Bone marrow (tissue), 2 donors: ENCODE measurements around the gene RPL41.
A peak's percentile ranks its signal among the peaks of the same experiment; 100 is the strongest.
"Not testable (repeated sequence)": the region's sequence is repeated elsewhere in the genome, so short reads cannot be mapped to it uniquely, and the experiment has no call there.

Experiments
- DNase-seq, 2 donors: peaks; one replicate each; lab custom pipeline; 2025; lab: John Stamatoyannopoulos, UW

The RPL41 gene

DNA sequence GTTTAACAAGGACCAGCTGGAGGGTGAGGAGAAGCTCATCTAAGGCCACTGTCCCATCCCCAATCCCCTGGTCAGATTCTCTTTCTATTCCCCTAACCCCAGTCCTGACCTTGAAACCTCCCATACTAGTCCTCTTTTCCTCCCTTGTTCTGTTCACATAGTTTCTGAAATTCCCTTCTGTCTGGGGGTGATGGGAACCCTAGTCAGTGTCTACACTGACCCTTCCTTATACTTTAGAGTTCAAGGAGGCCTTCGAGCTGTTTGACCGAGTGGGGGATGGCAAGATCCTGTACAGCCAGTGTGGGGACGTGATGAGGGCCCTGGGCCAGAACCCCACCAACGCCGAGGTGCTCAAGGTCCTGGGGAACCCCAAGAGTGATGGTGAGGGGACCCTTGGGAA is 38.4 kb downstream of the RPL41 start:
- DNase-seq, result no peak

DNA sequence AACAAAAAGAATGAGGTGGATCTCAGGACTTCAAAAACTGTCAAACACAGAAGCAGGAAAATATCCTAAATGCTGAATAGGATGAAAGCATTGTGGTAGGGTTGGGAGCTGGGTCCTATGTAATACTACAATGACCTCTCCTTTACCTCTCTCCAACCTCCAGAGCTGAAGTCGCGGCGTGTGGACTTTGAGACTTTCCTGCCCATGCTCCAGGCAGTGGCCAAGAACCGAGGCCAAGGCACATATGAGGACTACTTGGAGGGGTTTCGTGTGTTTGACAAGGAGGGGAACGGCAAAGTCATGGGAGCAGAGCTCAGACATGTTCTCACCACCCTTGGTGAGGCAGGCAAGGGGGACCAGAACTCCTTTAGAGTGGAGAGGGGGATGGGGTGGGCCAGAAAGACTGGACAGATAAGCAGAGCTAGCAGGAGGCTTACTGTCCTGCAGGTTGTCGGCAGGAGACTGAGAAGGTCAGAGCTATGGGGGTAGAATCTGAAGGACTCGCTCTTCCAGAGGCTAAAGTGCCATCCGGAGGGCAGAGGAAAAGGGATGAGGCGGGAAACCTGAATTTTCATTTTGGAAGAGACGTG is 38.9 kb downstream of the RPL41 start:
- no peak for DNase-seq

DNA sequence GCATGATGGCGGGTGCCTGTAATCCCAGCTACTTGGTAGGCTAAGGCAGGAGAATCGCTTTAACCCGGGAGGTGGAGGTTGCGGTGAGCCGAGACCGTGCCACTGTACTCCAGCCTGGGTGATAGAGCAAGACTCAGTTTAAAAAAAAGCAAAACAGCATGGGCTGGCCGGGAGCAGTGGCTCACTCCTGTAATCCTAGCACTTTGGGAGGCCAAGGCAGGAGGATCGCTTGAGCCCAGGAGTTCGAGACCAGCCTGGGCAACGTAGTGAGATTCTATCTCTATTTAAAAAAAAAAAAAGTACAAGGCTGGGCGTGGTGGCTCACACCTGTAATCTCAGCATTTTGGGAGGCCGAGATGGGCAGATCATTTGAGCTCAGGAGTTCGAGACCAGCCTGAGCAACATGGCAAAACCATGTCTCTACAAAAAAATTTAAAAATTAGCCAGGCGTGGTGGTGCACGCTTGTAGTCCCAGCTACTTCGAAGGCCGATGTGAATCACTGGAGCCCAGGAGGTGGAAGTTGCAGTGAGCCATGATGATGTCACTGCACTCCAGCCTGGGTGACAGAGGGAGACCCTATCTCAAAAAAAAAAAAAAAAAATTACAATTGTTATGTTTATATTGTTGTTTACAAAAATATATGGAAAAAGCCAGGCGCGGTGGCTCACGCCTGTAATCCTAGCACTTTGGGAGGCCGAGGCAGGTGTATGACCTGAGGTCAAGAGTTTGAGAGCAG is 40.2 kb downstream of the RPL41 start:
- DNase-seq, result not testable (repeated sequence)

DNA sequence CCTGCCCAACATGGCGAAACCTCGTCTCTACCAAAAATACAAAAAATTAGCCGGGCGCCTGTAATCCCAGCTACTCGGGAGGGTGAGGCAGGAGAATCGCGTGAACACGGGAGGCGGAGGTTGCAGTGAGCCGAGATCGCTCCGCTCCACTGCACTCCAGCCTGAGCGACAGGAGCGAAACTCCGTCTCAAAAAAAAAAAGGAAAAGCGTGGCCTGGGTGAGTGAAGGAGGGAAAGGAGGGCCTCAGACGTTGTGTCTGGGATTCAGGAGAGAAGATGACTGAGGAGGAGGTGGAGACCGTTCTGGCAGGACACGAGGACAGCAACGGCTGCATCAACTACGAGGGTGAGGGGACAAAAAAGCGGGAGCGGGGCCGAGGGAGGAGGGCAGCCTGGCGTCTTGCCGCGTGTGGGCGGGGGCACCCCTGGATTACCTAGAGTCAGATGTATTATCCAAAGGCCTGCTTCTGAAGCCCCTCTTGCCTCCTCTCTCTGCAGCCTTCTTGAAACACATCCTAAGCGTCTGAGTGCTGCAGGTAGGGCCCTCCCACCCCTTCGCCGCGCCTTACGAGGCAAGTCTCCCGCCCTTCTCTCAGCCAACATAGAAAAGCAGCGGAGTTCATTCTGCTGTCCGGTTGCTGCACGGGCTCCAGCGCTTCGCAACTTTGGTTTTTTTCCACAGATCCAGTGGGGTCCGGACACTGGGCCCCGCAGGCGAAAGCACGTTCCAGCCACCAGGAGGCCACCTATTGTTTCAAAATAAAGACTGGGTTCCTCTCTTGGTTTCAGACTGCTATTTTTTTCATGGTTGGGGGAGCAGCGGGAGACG is 41.0 kb downstream of the RPL41 start:
- DNase-seq, result peak; percentile 80 to 81

DNA sequence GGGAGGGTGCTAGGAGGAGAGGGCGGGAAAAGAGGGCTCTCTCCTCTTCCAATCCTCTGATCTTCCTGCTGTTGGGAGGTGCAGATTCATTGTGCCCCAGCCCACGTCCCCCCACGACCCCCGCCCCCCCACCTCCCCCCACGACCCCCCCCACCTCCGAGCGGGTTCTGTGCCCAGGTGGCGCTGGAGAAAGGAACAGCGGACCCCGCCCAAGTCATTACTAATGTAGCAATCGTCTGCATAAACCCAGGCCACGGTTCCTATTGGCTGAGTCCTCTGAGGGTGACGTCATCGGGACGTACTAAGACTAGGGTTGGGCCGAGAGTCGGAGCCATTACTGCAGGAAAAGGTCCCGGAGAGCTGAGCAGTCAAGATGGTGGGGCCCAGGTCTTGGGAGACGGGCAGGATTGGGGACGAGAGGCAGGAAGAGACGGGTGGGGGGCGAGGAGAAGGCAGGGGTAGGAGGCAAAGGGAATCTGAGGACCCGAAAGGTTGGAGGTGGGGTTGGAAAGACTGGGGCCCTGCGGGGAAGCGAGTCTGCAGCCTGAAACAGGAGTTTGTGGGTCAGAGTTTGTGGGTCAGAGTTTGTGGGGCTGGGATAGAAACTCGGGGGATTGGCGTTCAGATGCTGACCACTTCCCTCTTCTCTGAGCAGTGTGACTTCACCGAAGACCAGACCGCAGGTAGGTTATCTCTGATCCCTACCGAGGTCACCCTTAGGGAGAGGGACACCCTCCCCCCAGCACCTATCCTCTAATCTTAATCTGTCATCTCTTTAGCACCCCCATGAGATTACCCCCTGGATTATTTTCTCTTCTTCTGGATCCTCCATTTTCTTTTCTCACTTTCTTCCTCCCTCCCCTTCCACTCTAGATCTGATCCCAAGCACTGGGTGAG is 41.8 kb downstream of the RPL41 start, which contains the start of gene MYL6:
MYL6 (plus strand) TSS at position 331 of the 897 bp plus-strand sequence; CDS start at position 374, 43 bp downstream.
- DNase-seq, result peak; percentile 80 to 89

DNA sequence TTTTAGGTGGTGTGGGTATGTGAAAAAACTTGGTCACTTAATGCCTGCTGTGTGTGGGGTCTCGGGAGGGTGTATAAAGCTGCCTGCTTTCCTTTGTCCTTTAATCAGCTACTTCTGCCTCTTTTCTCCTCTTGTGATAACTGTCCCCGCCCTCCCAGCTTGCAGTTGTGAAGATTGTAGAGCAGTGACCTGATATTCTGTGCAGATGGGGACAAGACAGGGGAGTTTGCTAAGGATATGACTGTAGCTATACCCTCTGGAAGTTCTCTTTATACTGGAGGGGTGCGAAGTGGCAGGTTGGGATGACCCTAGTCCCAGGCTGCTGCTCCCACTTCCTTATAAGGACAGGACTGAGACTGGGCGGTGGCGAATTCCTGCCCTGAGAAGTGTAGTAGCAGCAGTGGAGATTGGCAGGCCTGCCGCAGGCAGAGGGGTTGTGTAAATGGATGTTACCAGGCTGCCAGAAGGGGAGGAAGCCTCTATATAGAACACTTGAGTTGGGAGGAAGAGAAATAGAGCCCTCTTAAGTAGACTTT is 42.6 kb downstream of the RPL41 start:
- DNase-seq, result no peak

DNA sequence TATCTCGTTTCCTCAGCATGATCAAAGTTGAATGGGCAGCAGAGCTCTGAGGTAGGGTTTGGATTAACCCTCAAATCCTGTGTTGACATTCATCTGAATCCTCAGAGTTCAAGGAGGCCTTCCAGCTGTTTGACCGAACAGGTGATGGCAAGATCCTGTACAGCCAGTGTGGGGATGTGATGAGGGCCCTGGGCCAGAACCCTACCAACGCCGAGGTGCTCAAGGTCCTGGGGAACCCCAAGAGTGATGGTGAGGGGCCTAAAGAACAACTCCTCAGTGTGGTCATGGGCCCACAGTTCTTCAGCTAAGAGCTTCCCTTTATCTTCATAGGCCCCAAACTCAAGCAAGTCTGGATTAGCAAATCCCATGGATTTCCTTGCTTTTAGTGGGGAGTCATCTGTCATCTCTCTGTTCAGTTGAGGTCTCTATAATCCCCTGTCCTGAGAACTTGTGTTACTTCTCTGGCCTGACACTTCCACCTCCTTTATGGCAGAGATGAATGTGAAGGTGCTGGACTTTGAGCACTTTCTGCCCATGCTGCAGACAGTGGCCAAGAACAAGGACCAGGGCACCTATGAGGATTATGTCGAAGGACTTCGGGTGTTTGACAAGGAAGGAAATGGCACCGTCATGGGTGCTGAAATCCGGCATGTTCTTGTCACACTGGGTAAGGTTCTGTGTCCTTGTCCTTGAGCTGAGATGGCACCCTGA is 43.2 kb downstream of the RPL41 start:
- no peak for DNase-seq

DNA sequence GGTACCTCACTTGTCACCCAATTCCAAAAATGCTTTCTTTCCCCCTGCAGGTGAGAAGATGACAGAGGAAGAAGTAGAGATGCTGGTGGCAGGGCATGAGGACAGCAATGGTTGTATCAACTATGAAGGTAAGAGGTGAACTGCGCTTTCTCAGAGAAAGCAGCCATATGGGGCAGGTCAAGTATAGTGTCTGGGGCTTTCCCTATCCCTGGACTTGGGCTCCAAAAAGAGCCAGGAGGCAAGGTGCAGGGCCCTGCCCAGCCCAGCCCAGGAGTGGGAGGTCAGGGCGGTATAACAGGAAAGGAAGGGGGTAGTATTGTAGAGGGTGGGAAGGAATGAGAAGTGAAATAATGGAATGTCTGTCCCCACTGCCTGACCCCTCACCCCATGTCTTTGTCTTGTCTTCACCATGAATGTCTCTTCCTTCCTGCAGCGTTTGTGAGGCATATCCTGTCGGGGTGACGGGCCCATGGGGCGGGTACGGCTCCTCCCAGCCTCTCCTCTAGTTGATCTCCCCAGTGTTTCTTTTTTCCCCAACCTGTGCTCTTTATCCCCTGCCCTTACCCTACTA is 43.8 kb downstream of the RPL41 start:
- DNase-seq, result peak in 1 of 2 donors; percentile 18

DNA sequence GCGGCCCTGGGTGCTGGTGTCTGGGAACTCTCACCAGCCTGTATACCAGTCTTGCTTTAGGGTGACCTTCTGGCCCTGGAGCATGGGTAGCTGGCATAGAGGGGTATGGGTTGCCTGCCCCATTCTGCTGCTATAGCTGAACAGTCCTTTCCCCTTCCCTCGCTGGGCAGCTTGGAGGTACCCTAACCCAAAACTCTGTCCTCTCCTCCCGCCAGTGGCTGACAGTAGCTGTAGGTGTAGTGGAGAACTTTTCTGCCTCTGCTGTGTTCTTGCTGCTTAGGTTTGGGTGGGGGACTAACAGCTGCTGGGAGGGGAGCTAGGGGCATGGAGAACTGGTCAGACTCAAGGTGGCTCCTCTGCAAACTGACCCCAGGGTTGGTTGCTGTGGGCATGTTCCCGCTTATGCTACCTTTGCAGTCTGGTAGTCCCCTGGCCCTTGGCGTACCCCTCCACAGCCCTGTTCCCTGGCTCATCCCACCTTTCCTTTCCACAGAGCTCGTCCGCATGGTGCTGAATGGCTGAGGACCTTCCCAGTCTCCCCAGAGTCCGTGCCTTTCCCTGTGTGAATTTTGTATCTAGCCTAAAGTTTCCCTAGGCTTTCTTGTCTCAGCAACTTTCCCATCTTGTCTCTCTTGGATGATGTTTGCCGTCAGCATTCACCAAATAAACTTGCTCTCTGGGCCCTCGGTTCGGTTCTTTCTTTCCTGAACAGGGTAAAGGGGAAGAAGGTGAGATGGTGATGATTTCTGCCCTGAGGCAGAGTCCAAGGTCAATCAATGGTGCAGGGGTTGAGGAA is 44.7 kb downstream of the RPL41 start:
- DNase-seq, result no peak

DNA sequence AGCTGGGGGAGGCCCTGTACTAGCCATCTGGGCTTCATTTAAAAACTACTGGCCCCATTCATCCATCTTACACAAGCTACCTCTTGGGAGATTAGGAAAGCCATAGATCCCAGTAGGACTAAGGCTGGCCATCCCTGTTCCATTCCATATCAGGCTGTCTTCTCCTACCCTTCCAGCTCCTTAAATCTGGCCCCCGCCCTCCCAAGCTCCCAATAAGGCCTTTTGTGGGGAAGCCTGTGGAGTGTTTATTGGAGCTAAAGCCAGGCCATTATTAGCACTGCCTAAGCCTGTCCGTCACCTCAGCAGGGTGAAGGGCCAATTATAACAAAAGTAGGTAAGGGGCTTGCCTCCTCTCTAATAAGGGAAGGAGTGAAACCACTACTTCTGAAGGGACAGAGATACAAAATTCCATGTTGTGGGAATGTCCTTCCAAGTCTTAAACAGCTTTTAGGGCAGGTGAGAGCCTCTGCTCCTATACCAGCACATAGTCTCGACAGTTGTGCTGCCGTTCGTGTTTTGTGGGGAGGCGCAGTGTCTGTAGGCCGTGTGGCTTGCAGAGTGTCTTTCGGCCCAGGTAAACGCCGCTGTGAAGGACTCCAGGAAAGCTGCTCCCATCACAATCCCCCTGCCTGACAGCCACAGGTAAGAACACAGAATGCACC is 45.4 kb downstream of the RPL41 start:
- no peak for DNase-seq

DNA sequence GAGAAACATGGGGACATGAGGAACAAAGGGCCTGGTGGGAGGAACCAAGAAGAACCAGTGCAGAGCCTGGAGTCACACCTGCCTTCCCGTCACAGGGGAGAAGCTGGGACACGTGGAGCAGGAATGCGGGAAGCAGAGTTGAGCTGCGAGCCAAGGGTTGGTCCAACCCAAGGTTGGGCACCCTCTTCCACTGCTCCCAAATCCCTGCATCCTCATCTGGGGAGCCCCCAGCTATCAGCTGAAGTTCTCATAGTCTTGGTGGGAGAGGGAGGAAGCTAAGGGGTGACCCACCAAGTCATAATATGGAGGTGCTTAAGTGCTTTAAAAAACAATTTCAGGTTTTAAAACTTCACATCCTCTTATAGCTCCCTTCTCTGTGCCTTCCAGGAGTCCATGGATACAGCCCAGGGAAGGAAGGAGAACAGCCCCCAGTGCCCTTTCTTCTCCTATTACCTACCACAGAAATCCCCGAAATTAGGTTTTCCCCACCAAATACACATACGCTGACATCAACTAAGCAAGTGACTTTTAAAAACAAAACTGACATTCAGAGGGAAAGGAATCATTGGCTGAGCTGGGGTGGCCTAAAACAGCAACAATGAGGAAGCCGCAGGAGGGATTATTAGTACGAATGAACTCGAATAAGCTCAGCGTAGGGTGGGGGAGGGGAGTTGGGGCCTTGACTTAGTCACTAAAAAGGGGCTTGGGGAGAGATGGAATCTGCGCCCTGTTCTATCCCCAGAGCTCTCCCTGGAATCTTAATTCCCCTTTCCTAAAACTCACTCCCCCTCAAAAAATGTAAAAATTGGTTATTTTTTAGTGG is 46.2 kb downstream of the RPL41 start:
- no peak for DNase-seq

DNA sequence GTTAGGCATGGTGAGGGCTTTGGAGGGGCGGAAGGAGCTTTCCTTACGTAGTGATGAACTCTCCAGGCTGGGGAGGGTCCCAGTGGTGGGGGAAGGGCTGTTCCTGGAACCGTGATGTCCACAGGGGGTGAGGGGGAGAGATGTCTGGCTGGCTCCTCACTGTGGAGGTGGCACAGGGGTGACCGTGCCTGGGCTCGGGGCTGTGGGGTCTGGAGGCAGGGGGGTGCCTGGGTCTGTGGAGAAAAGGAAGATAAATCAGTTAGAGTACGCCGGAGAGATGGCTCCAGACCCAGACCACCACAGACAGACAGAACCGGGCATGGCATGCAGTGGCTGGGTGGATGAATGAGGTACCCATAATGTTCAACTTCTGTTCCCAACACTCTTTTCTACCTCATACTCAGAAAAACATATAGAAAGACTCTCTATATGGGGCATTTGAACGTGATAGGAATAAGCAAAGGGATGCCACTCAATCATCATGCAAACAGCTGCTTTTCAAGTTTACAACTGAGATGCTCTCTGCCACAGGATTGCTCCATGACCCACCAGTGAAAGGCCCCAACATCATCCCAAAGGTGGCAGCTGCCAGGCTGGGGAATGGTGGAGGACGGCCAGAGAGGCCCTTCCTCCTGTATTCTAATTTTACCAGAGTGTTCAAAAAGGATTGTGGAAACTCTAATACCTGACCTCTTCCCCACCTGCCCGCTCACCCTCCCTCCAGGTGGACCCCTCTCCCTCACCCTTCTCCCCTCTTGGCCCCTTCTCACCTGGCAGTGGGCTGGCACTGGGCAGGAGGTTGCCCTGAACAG is 47.3 kb downstream of the RPL41 start:
- no peak for DNase-seq

DNA sequence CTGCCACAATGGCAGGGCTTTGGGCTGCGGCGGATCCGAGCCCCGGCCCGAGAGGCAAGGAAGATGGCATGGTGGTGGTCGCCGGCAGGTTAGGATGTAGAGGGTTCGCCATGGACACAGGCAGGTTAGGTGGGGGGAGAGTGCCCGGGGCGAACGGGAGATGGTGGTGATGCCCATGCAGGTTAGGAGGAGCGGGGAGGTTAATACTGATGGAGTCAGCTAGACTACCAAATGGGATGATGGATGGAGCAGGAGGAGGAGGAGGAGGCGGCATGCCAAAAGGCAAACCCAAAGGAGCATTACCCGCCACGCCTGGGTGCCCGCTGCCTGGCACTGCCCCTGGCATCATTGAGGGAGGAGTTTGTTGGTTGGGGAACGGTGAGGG is 47.9 kb downstream of the RPL41 start:
- no peak for DNase-seq

DNA sequence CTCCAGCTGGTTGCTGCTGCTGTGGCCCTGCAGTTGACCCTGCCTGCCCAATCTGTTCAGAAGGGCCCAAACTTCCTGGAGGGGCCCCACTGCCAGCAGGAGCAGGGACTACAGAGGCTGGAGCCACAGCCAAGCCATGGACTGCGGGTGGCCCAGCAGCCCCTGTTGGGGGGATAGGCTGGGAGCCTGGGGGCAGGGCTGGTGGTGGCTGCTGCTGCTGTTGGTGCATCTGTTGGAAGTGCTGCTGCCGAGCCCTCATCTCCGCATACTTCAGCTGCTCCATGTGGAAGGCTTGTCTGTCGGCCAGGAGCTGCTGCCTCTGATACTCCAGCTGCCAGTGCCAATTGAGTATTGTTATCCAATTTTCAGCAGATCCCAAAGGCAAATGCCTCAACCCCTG is 48.9 kb downstream of the RPL41 start:
- no peak for DNase-seq
